Measurements from ENCODE around the gene BCORL1. TPM values are rescaled to one million over a fixed set of nuclear protein-coding genes. Genes with fewer than 3 reads are reported as not detected.
A peak's percentile ranks its signal among the peaks of the same experiment; 100 is the strongest.

BCORL1 gene
- total RNA-seq, 4 donors from 2014 or later, result 4.3 to 10.0 (median 7.9) TPM

DNA sequence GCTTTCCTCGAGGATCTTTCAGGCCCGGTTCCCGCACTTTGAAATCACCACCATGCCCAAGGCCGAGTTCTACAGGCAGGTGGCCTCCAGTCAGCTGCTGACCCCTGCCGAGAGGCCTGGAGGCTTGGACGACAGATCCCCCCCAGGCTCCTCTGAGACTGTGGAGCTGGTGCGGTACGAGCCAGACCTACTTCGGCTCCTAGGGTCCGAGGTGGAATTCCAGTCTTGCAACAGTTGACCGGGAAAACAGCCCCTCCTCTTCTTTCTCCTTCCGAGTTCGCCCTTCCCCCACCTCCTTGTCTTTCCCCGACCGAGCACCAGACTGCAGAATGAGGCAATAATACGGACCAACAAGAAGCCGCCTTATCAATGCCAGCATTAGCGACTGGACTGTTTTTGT is 73.5 kb downstream of the BCORL1 start:
- intact Hi-C loops (cut with DNase I; ENCODE audit: low total_unique reads), result no loop called here
- no peak overlapping the region for H3K4me3 ChIP-seq (ENCODE audit: low read depth, poor library complexity, severe bottlenecking)
- no peak for DNase-seq (ENCODE audit: low spot score in 2 of 2)

DNA sequence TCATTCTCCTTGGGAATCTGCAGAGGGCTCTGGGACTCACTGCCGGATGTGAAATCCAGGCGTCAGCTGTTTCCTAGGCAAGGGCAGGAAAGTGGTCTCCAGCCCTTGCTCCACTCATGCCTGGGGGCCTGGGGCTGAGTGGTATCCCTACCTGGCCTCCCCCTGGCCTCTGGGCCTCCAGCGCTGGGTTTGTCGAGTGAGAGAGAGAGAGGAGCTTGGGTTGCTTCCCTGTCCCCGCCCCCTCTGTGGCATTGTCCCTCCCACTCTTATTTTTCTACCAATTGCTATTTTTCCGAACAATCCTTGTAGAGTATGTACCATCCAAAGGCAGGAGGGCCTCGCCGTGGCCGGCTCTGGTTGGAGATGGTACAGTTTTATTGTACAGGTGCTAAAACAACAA is 74.8 kb downstream of the BCORL1 start:
- intact Hi-C loops (cut with DNase I; ENCODE audit: low total_unique reads), result no loop called here
- WGBS, 2 donors, result 72 to 82% methylated on average over 9 of the region's 9 CpGs
- DNase-seq (ENCODE audit: low spot score in 2 of 2), result no peak
- H3K4me3 ChIP-seq (ENCODE audit: low read depth, poor library complexity, severe bottlenecking), result no peak overlapping the region
- no peak for TF ChIP-seq CTCF (IDR thresholded peaks at IDR 0.05)

More for the DNA sequence above, 73.5 kb downstream of the BCORL1 start:
- 83 to 84% methylated on average over 18 of the region's 18 CpGs for WGBS, 2 donors
- TF ChIP-seq POLR2A (IDR thresholded peaks at IDR 0.05) (no peak), CTCF (IDR thresholded peaks at IDR 0.05) (no peak)

DNA sequence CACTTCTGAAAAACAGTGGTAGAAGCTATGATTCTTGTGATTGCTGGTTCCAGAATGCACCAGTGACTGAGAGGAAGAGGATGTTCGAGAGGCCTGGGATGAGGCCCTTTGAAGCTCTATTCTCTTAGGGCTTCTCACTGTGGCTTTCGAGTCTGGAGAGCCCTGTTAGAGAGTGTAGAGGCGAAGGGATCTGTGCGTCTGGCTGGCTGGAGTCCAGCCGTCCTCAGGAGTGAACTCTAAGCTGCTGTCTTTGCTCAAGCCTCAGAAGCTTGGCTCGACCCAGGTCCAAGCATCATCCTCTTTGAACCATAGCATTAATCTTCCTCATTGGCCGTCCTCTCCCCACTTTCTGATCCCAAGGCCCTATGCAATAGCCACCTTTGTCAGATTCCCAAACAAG is 76.2 kb downstream of the BCORL1 start:
- DNase-seq (ENCODE audit: low spot score in 2 of 2), result no peak
- intact Hi-C loops (cut with DNase I; ENCODE audit: low total_unique reads), result no loop called here
- no peak overlapping the region for H3K4me3 ChIP-seq (ENCODE audit: low read depth, poor library complexity, severe bottlenecking)
- WGBS, 2 donors, result 77 to 82% methylated on average over 6 to 7 of the region's 7 CpGs
- no peak for TF ChIP-seq CTCF (IDR thresholded peaks at IDR 0.05)
- TF ChIP-seq POLR2A (IDR thresholded peaks at IDR 0.05), result no peak

DNA sequence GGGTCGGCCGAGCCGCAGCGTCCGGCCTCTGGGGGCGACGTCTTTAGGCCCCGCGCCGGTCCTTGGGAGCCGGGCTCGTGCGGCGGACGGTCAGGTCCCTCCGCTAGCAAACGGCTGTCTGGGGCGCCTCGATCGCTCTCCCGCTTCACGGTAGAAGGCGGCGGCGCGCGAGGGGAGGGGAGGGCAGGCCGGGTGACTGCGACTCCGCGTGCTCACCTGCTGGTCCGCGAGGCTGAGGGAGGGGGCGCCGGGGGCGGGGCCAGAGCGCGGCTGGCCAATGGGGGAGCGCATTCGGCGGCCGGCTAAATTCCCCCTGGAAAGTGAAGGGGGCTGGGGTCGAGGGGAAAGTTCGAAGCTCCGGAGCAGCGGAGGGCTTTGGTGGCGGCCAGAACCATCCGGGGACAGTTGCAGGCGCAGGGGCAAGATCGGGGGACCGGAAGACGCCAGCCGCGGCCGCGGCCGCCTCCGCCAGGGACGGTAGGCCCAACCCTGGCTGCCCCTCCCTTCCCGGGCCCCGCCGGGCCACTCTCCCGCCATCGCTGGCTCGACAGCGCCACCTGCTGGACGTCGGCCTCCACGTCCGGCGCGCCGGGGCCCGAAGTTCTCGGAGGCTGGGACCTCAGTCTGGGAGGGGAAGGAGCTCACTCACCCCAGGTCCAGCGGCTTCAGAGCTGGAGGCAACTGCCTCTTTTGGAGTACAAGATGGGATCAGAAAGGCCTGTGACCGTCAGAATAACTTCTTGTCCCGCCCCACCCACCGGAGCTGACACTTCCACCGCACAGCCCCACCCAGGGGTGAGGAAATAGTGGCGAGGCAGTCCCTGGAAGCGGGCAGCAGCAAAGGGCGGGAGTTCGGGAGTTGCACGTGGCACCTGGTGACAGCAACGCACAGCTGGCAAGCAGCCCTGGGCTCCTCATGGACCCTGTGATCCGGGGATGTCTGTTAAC is 78.0 kb downstream of the BCORL1 start:
- peak overlapping the region; percentile 15 for H3K4me3 ChIP-seq (ENCODE audit: low read depth, poor library complexity, severe bottlenecking)
- WGBS, 2 donors, result 48% methylated on average over 68 of the region's 87 CpGs; no CpG with 5 or more reads in 1 of the 2 donors
- intact Hi-C loops (cut with DNase I; ENCODE audit: low total_unique reads), result no loop called here
- TF ChIP-seq CTCF (IDR thresholded peaks at IDR 0.05) (peak in 1 of 3 donors; percentile 69), POLR2A (IDR thresholded peaks at IDR 0.05) (no peak)
- peak; percentile 53 to 95 for DNase-seq (ENCODE audit: low spot score in 2 of 2)

GRCh38 chrX:130066975-130067615 is 84.7 kb downstream of the BCORL1 start:
- H3K4me3 ChIP-seq (ENCODE audit: low read depth, poor library complexity, severe bottlenecking), result no peak overlapping the region
- intact Hi-C loops (cut with DNase I; ENCODE audit: low total_unique reads), result no loop called here
- DNase-seq (ENCODE audit: low spot score in 2 of 2), result no peak
- WGBS, 2 donors, result 66 to 81% methylated on average over 5 to 15 of the region's 15 CpGs
- TF ChIP-seq CTCF (IDR thresholded peaks at IDR 0.05) (no peak), POLR2A (IDR thresholded peaks at IDR 0.05) (no peak)
